ENCODE measurements around the gene CHL1. TPM values are rescaled to one million over a fixed set of nuclear protein-coding genes. Genes with fewer than 3 reads are reported as not detected.
"Not testable (repeated sequence)": the region's sequence is repeated elsewhere in the genome, so short reads cannot be mapped to it uniquely, and the experiment has no call there.

The CHL1 gene
- total RNA-seq, 4 donors from 2014 or later, result 28.2 to 49.2 (median 35.8) TPM

GRCh38 chr3:355622-356021, 159.1 kb downstream of the CHL1 start:
- Histone ChIP-seq H3K4me1 (peaks cover 0 to 5% (median 0%) of the 10 kb centered on the region in 3 donors), H3K4me3 (no peak overlapping the region), H3K36me3 (no peaks in the 10 kb centered on the region), H3K27ac (no peak overlapping the region), H3K9me3 (no peaks in the 10 kb centered on the region), H3K27me3 (no peaks in the 10 kb centered on the region)
- TF ChIP-seq POLR2A (IDR thresholded peaks at IDR 0.05) (no peak), CTCF (IDR thresholded peaks at IDR 0.05) (no peak), POLR2AphosphoS5 (IDR thresholded peaks at IDR 0.05) (peak; percentile 50), EP300 (IDR thresholded peaks at IDR 0.05) (no peak)
- peak; percentile 58 for ATAC-seq
- 29 to 35% methylated on average over 6 to 7 of the region's 8 CpGs for WGBS, 2 donors (ENCODE audit: low coverage in 1 of 2)

GRCh38 chr3:356952-357351, 160.4 kb downstream of the CHL1 start:
- peaks cover 0 to 5% (median 0%) of the 10 kb centered on the region in 3 donors for H3K4me1 ChIP-seq
- H3K9me3 ChIP-seq, result no peaks in the 10 kb centered on the region
- 23 to 29% methylated on average over 4 of the region's 4 CpGs for WGBS, 2 donors (ENCODE audit: low coverage in 1 of 2)
- ATAC-seq, result no peak
- H3K4me3 ChIP-seq, result no peak overlapping the region
- TF ChIP-seq POLR2A (IDR thresholded peaks at IDR 0.05) (no peak), POLR2AphosphoS5 (IDR thresholded peaks at IDR 0.05) (peak; percentile 77)
- H3K27ac ChIP-seq, result no peak overlapping the region
- no peaks in the 10 kb centered on the region for H3K27me3 ChIP-seq
- H3K36me3 ChIP-seq, result no peaks in the 10 kb centered on the region

GRCh38 chr3:359672-360071, 163.1 kb downstream of the CHL1 start:
- no peak for TF ChIP-seq POLR2AphosphoS5 (IDR thresholded peaks at IDR 0.05)
- Histone ChIP-seq H3K4me1 (peaks cover 0 to 5% (median 0%) of the 10 kb centered on the region in 3 donors), H3K36me3 (no peaks in the 10 kb centered on the region), H3K9me3 (no peaks in the 10 kb centered on the region), H3K27ac (no peak overlapping the region), H3K4me3 (no peak overlapping the region), H3K27me3 (no peaks in the 10 kb centered on the region)
- WGBS, 2 donors (ENCODE audit: low coverage in 1 of 2), result 27 to 44% methylated on average over 3 of the region's 3 CpGs
- ATAC-seq, result no peak

GRCh38 chr3:362681-363338, 166.2 kb downstream of the CHL1 start:
- no peaks in the 10 kb centered on the region for H3K36me3 ChIP-seq
- no peak overlapping the region for H3K27ac ChIP-seq
- no peak for TF ChIP-seq CTCF (IDR thresholded peaks at IDR 0.05)
- H3K4me3 ChIP-seq, result no peak overlapping the region
- peaks cover 0 to 3% (median 0%) of the 10 kb centered on the region in 3 donors for H3K9me3 ChIP-seq
- no peaks in the 10 kb centered on the region for H3K27me3 ChIP-seq
- WGBS, 2 donors (ENCODE audit: low coverage in 1 of 2), result 91 to 96% methylated on average over 6 of the region's 6 CpGs
- H3K4me1 ChIP-seq, result no peaks in the 10 kb centered on the region
- ATAC-seq, result no peak

- no peak overlapping the region for H3K4me3 ChIP-seq
- TF ChIP-seq POLR2A (IDR thresholded peaks at IDR 0.05), result no peak
- TF ChIP-seq POLR2AphosphoS5 (IDR thresholded peaks at IDR 0.05), result no peak
- no peak for TF ChIP-seq EP300 (IDR thresholded peaks at IDR 0.05)
- TF ChIP-seq CTCF (IDR thresholded peaks at IDR 0.05), result no peak
- H3K36me3 ChIP-seq, result no peaks in the 10 kb centered on the region
- no peak for ATAC-seq
- H3K9me3 ChIP-seq, result peaks cover 0 to 14% (median 0%) of the 10 kb centered on the region in 3 donors
- H3K27me3 ChIP-seq, result no peaks in the 10 kb centered on the region
- no peaks in the 10 kb centered on the region for H3K4me1 ChIP-seq
- H3K27ac ChIP-seq, result no peak overlapping the region
- 71 to 73% methylated on average over 4 of the region's 4 CpGs for WGBS, 2 donors (ENCODE audit: low coverage in 1 of 2)
Observed at GRCh38 chr3:364287-364686, 167.7 kb downstream of the CHL1 start.

GRCh38 chr3:365268-365667, 168.7 kb downstream of the CHL1 start:
- no peak overlapping the region for H3K4me3 ChIP-seq
- 71 to 80% methylated on average over 1 of the region's 1 CpG for WGBS, 2 donors (ENCODE audit: low coverage in 1 of 2)
- H3K36me3 ChIP-seq, result no peaks in the 10 kb centered on the region
- no peaks in the 10 kb centered on the region for H3K4me1 ChIP-seq
- no peaks in the 10 kb centered on the region for H3K27me3 ChIP-seq
- TF ChIP-seq POLR2A (IDR thresholded peaks at IDR 0.05), result no peak
- no peak for TF ChIP-seq EP300 (IDR thresholded peaks at IDR 0.05)
- TF ChIP-seq CTCF (IDR thresholded peaks at IDR 0.05), result no peak
- TF ChIP-seq POLR2AphosphoS5 (IDR thresholded peaks at IDR 0.05), result no peak
- peaks cover 0 to 14% (median 0%) of the 10 kb centered on the region in 3 donors for H3K9me3 ChIP-seq
- H3K27ac ChIP-seq, result no peak overlapping the region
- ATAC-seq, result no peak

GRCh38 chr3:366253-366652, 169.7 kb downstream of the CHL1 start:
- ATAC-seq, H3K36me3 ChIP-seq, H3K4me3 ChIP-seq, H3K27me3 ChIP-seq, H3K27ac ChIP-seq, H3K4me1 ChIP-seq: not testable (repeated sequence)
- peaks cover 0 to 14% (median 0%) of the 10 kb centered on the region in 3 donors for H3K9me3 ChIP-seq
- WGBS, 2 donors (ENCODE audit: low coverage in 1 of 2), result 77 to 100% methylated on average over 1 to 4 of the region's 7 CpGs

Data from gastroesophageal sphincter (tissue), 4 donors.